EH (cell line): ENCODE data around the gene LMNTD2.

Experiments
- DNase-seq: peaks from one replicate; pipeline ENCODE4 v3.0.0-alpha.2; 2015; ENCODE audit warnings: low read depth

Gene LMNTD2

GRCh38 chr11:567011-567628 is 6.6 kb upstream of the LMNTD2 start:
- no peak for DNase-seq

- peak; percentile 26 for DNase-seq
Measured at GRCh38 chr11:565921-566509, 5.5 kb upstream of the LMNTD2 start.

- no peak for DNase-seq
Measured at GRCh38 chr11:563812-564578, 3.5 kb upstream of the LMNTD2 start.

GRCh38 chr11:563066-563811 is 2.7 kb upstream of the LMNTD2 start:
- no peak for DNase-seq

- no peak for DNase-seq
Measured at GRCh38 chr11:562046-562645, 1.6 kb upstream of the LMNTD2 start.

GRCh38 chr11:561148-562003 is 838 bp upstream of the LMNTD2 start:
- peak; percentile 68 for DNase-seq

- no peak for DNase-seq
Measured at GRCh38 chr11:559712-560304, 730 bp downstream of the LMNTD2 start.

- DNase-seq = no peak
Measured at GRCh38 chr11:559020-559620, 1.4 kb downstream of the LMNTD2 start.

- DNase-seq = no peak
Measured at GRCh38 chr11:558503-558902, 2.0 kb downstream of the LMNTD2 start.

- DNase-seq = no peak
Measured at GRCh38 chr11:557328-558132, 3.0 kb downstream of the LMNTD2 start.

- no peak for DNase-seq
Measured at GRCh38 chr11:556662-557256, 3.8 kb downstream of the LMNTD2 start.

GRCh38 chr11:555780-556661 is 4.5 kb downstream of the LMNTD2 start:
- DNase-seq = peak; percentile 25

- DNase-seq = no peak
Measured at GRCh38 chr11:555227-555779, 5.2 kb downstream of the LMNTD2 start.

- DNase-seq = peak; percentile 51
Measured at GRCh38 chr11:554428-555226, 5.9 kb downstream of the LMNTD2 start.

GRCh38 chr11:553988-554340 is 6.6 kb downstream of the LMNTD2 start:
- no peak for DNase-seq

- DNase-seq = no peak
Measured at GRCh38 chr11:553083-553987, 7.2 kb downstream of the LMNTD2 start.
